ENCODE data around the gene TPRG1L. TPM values are rescaled to one million over a fixed set of nuclear protein-coding genes. Genes with fewer than 3 reads are reported as not detected.

Gene TPRG1L
- total RNA-seq, 1 donor from 2014 or later: 12.5 TPM

- H3K9me3 Mint-ChIP-seq: no peaks in the 10 kb centered on the region
- no peak for DNase-seq (ENCODE audit: low spot score)
- intact Hi-C loops (cut with micrococcal nuclease): no loop called here
- no peaks in the 10 kb centered on the region for H3K36me3 Mint-ChIP-seq (ENCODE audit: low read depth)
- no peaks in the 10 kb centered on the region for H3K4me1 Mint-ChIP-seq (ENCODE audit: low read depth)
- no peak overlapping the region for H3K4me3 Mint-ChIP-seq
- H3K27me3 Mint-ChIP-seq (ENCODE audit: insufficient read depth): peaks cover 12% of the 10 kb centered on the region
- H3K27ac Mint-ChIP-seq: no peak overlapping the region
Observed at GRCh38 chr1:3662080-3662671, 37.4 kb downstream of the TPRG1L start.

- Mint-ChIP-seq H3K27ac (no peak overlapping the region), H3K27me3 (ENCODE audit: insufficient read depth) (peaks cover 7% of the 10 kb centered on the region), H3K9me3 (no peaks in the 10 kb centered on the region), H3K4me1 (ENCODE audit: low read depth) (no peaks in the 10 kb centered on the region), H3K36me3 (ENCODE audit: low read depth) (no peaks in the 10 kb centered on the region), H3K4me3 (no peak overlapping the region)
- DNase-seq (ENCODE audit: low spot score): no peak
- intact Hi-C loops (cut with micrococcal nuclease): no loop called here
Observed at GRCh38 chr1:3663999-3664699, 39.3 kb downstream of the TPRG1L start.

GRCh38 chr1:3664700-3665375 lies 40.0 kb downstream of the TPRG1L start:
- H3K27me3 Mint-ChIP-seq (ENCODE audit: insufficient read depth): peaks cover 4% of the 10 kb centered on the region
- DNase-seq (ENCODE audit: low spot score): no peak
- no peak overlapping the region for H3K4me3 Mint-ChIP-seq
- no peaks in the 10 kb centered on the region for H3K9me3 Mint-ChIP-seq
- no peak overlapping the region for H3K27ac Mint-ChIP-seq
- H3K36me3 Mint-ChIP-seq (ENCODE audit: low read depth): no peaks in the 10 kb centered on the region
- intact Hi-C loops (cut with micrococcal nuclease): no loop called here
- no peaks in the 10 kb centered on the region for H3K4me1 Mint-ChIP-seq (ENCODE audit: low read depth)

- DNase-seq (ENCODE audit: low spot score): no peak
- no peaks in the 10 kb centered on the region for H3K4me1 Mint-ChIP-seq (ENCODE audit: low read depth)
- intact Hi-C loops (cut with micrococcal nuclease): no loop called here
- H3K36me3 Mint-ChIP-seq (ENCODE audit: low read depth): no peaks in the 10 kb centered on the region
- peaks cover 4% of the 10 kb centered on the region for H3K27me3 Mint-ChIP-seq (ENCODE audit: insufficient read depth)
- no peak overlapping the region for H3K4me3 Mint-ChIP-seq
- no peaks in the 10 kb centered on the region for H3K9me3 Mint-ChIP-seq
- H3K27ac Mint-ChIP-seq: no peak overlapping the region
Observed at GRCh38 chr1:3668148-3668547, 43.3 kb downstream of the TPRG1L start.

GRCh38 chr1:3668585-3669300 lies 43.9 kb downstream of the TPRG1L start:
- Mint-ChIP-seq H3K27ac (no peak overlapping the region), H3K4me3 (no peak overlapping the region), H3K9me3 (no peaks in the 10 kb centered on the region), H3K27me3 (ENCODE audit: insufficient read depth) (peaks cover 4% of the 10 kb centered on the region), H3K36me3 (ENCODE audit: low read depth) (no peaks in the 10 kb centered on the region), H3K4me1 (ENCODE audit: low read depth) (no peaks in the 10 kb centered on the region)
- DNase-seq (ENCODE audit: low spot score): no peak
- intact Hi-C loops (cut with micrococcal nuclease): no loop called here

- intact Hi-C loops (cut with micrococcal nuclease): no loop called here
- Mint-ChIP-seq H3K4me3 (no peak overlapping the region), H3K9me3 (no peaks in the 10 kb centered on the region), H3K36me3 (ENCODE audit: low read depth) (no peaks in the 10 kb centered on the region), H3K27ac (no peak overlapping the region), H3K27me3 (ENCODE audit: insufficient read depth) (peaks cover 4% of the 10 kb centered on the region), H3K4me1 (ENCODE audit: low read depth) (no peaks in the 10 kb centered on the region)
- no peak for DNase-seq (ENCODE audit: low spot score)
Observed at GRCh38 chr1:3669421-3669821, 44.6 kb downstream of the TPRG1L start.

- H3K27me3 Mint-ChIP-seq (ENCODE audit: insufficient read depth): peaks cover 4% of the 10 kb centered on the region
- H3K9me3 Mint-ChIP-seq: no peaks in the 10 kb centered on the region
- no peaks in the 10 kb centered on the region for H3K4me1 Mint-ChIP-seq (ENCODE audit: low read depth)
- no peaks in the 10 kb centered on the region for H3K36me3 Mint-ChIP-seq (ENCODE audit: low read depth)
- H3K4me3 Mint-ChIP-seq: no peak overlapping the region
- no peak for DNase-seq (ENCODE audit: low spot score)
- H3K27ac Mint-ChIP-seq: no peak overlapping the region
- intact Hi-C loops (cut with micrococcal nuclease): no loop called here
Observed at GRCh38 chr1:3669971-3670431, 45.2 kb downstream of the TPRG1L start.

GRCh38 chr1:3670823-3671265 lies 46.0 kb downstream of the TPRG1L start:
- Mint-ChIP-seq H3K27me3 (ENCODE audit: insufficient read depth) (peaks cover 4% of the 10 kb centered on the region), H3K4me3 (no peak overlapping the region)
- intact Hi-C loops (cut with micrococcal nuclease): no loop called here

GRCh38 chr1:3671371-3672180 lies 46.8 kb downstream of the TPRG1L start:
- intact Hi-C loops (cut with micrococcal nuclease): no loop called here
- peaks cover 4% of the 10 kb centered on the region for H3K27me3 Mint-ChIP-seq (ENCODE audit: insufficient read depth)
- no peaks in the 10 kb centered on the region for H3K9me3 Mint-ChIP-seq
- H3K27ac Mint-ChIP-seq: no peak overlapping the region
- no peaks in the 10 kb centered on the region for H3K4me1 Mint-ChIP-seq (ENCODE audit: low read depth)
- no peaks in the 10 kb centered on the region for H3K36me3 Mint-ChIP-seq (ENCODE audit: low read depth)
- H3K4me3 Mint-ChIP-seq: no peak overlapping the region
- DNase-seq (ENCODE audit: low spot score): no peak

More at GRCh38 chr1:3670823-3671265, 46.0 kb downstream of the TPRG1L start:
- Mint-ChIP-seq H3K27ac (no peak overlapping the region), H3K9me3 (no peaks in the 10 kb centered on the region), H3K36me3 (ENCODE audit: low read depth) (no peaks in the 10 kb centered on the region), H3K4me1 (ENCODE audit: low read depth) (no peaks in the 10 kb centered on the region)
- no peak for DNase-seq (ENCODE audit: low spot score)

- Mint-ChIP-seq H3K36me3 (ENCODE audit: low read depth) (no peaks in the 10 kb centered on the region), H3K9me3 (no peaks in the 10 kb centered on the region), H3K27me3 (ENCODE audit: insufficient read depth) (peaks cover 2% of the 10 kb centered on the region), H3K4me3 (no peak overlapping the region), H3K4me1 (ENCODE audit: low read depth) (no peaks in the 10 kb centered on the region), H3K27ac (no peak overlapping the region)
- no peak for DNase-seq (ENCODE audit: low spot score)
- intact Hi-C loops (cut with micrococcal nuclease): no loop called here
Observed at GRCh38 chr1:3672231-3672970, 47.6 kb downstream of the TPRG1L start.

- intact Hi-C loops (cut with micrococcal nuclease): no loop called here
- Mint-ChIP-seq H3K4me1 (ENCODE audit: low read depth) (no peaks in the 10 kb centered on the region), H3K9me3 (no peaks in the 10 kb centered on the region), H3K4me3 (no peak overlapping the region), H3K27me3 (ENCODE audit: insufficient read depth) (peaks cover 2% of the 10 kb centered on the region), H3K27ac (no peak overlapping the region), H3K36me3 (ENCODE audit: low read depth) (no peaks in the 10 kb centered on the region)
- no peak for DNase-seq (ENCODE audit: low spot score)
Observed at GRCh38 chr1:3672971-3673361, 48.2 kb downstream of the TPRG1L start.
